ENCODE data around the gene CADPS2. TPM values are rescaled to one million over a fixed set of nuclear protein-coding genes. Genes with fewer than 3 reads are reported as not detected.

CADPS2 gene
- polyA plus RNA-seq, 1 donor, result 15.1 TPM

DNA sequence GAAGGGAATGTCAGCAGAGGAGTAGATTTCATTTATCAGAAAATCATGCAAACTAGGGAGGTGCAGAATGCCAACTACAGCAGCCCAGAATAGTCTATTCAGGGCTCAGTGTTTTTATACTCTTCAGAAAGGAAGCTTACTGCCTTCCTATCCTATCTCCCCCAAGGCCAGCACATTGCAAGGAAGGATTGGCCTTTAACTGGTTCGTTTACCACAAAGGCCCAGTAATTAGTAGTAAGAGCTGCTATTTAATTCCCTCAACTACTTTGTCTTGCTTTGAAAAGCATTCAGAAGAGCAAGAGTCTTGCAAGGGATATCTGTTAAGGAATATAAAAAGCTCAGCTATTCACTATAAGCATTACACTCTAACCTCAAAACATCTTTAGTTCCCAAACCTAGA is 97.1 kb downstream of the CADPS2 start:
- H3K4me3 ChIP-seq (ENCODE audit: low read length), result no peak overlapping the region
- no peaks in the 10 kb centered on the region for H3K27me3 ChIP-seq (ENCODE audit: control insufficient read depth, insufficient read depth, low read length)
- no peaks in the 10 kb centered on the region for H3K9me3 ChIP-seq (ENCODE audit: control insufficient read depth, low read depth, low read length)
- H3K4me1 ChIP-seq (ENCODE audit: control insufficient read depth, insufficient read depth, low read length), result no peaks in the 10 kb centered on the region
- H3K36me3 ChIP-seq (ENCODE audit: control insufficient read depth, insufficient read depth, low read length), result no peaks in the 10 kb centered on the region
- H3K27ac ChIP-seq (ENCODE audit: low read length), result no peak overlapping the region
- whole genome bisulfite sequencing (ENCODE audit: insufficient coverage, low lambda C conversion rate), result no CpG with 5 or more reads among the region's 1 CpG
- no peak for DNase-seq

DNA sequence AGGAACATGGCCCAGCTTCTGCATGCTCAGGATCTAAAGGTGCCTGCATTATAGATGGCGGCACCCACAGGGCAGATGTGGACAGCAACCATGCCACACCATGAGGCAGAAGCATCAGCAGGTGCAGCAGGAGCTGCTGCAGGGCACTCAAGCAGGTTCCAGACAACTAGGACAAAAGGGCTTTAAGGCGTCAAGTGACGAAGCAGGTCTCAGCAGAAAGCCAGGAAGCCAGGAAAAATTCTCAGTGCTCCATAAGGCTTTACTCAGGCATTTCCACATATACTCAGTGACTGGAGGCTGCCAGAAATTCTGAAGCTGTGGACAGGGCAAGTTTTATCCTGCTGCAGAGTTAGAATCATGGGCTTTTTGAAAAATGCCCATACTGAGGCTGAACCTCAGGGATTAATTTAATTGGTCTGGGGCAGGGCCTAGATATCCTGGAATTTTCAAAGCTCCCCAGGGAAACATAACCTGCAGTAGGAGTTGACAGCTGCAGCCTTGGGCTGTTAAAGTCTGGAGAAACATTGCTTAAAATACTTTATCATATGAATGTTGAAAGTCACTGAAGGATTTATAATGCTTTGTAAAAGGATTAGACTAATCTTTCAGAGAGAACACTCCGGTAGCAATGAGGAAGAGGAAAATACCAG is 115.4 kb downstream of the CADPS2 start:
- no peaks in the 10 kb centered on the region for H3K4me1 ChIP-seq (ENCODE audit: control insufficient read depth, insufficient read depth, low read length)
- no peaks in the 10 kb centered on the region for H3K36me3 ChIP-seq (ENCODE audit: control insufficient read depth, insufficient read depth, low read length)
- H3K27ac ChIP-seq (ENCODE audit: low read length), result no peak overlapping the region
- no CpG with 5 or more reads among the region's 4 CpGs for WGBS (ENCODE audit: insufficient coverage, low lambda C conversion rate)
- DNase-seq, result no peak
- no peaks in the 10 kb centered on the region for H3K9me3 ChIP-seq (ENCODE audit: control insufficient read depth, low read depth, low read length)
- no peaks in the 10 kb centered on the region for H3K27me3 ChIP-seq (ENCODE audit: control insufficient read depth, insufficient read depth, low read length)
- no peak overlapping the region for H3K4me3 ChIP-seq (ENCODE audit: low read length)

DNA sequence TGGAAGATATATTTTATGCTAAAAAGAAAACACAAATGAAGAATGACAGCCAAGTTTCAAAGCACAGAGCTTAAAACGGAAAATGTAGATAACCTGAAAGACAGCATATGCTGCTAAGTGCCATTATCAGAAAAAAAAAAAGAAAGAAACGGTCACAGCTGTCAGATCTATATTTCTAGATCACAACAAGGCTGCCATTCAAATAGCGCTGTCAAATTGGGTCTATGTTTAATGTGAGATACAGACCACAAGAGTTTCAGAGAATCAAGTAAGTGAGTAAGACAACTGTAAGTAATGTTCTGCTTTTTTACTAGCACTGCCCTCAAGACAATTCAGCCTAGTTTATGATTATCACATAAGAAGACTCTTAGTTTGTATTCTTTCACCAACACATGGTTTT is 117.4 kb downstream of the CADPS2 start:
- WGBS (ENCODE audit: insufficient coverage, low lambda C conversion rate), result 57% methylated on average over 1 of the region's 3 CpGs
- H3K36me3 ChIP-seq (ENCODE audit: control insufficient read depth, insufficient read depth, low read length), result no peaks in the 10 kb centered on the region
- no peak overlapping the region for H3K4me3 ChIP-seq (ENCODE audit: low read length)
- H3K9me3 ChIP-seq (ENCODE audit: control insufficient read depth, low read depth, low read length), result no peaks in the 10 kb centered on the region
- no peaks in the 10 kb centered on the region for H3K4me1 ChIP-seq (ENCODE audit: control insufficient read depth, insufficient read depth, low read length)
- H3K27me3 ChIP-seq (ENCODE audit: control insufficient read depth, insufficient read depth, low read length), result no peaks in the 10 kb centered on the region
- DNase-seq, result no peak
- no peak overlapping the region for H3K27ac ChIP-seq (ENCODE audit: low read length)

- no peak for DNase-seq
- H3K27me3 ChIP-seq (ENCODE audit: control insufficient read depth, insufficient read depth, low read length), result no peaks in the 10 kb centered on the region
- H3K9me3 ChIP-seq (ENCODE audit: control insufficient read depth, low read depth, low read length), result no peaks in the 10 kb centered on the region
- H3K36me3 ChIP-seq (ENCODE audit: control insufficient read depth, insufficient read depth, low read length), result no peaks in the 10 kb centered on the region
- no peak overlapping the region for H3K4me3 ChIP-seq (ENCODE audit: low read length)
- H3K27ac ChIP-seq (ENCODE audit: low read length), result no peak overlapping the region
- no peaks in the 10 kb centered on the region for H3K4me1 ChIP-seq (ENCODE audit: control insufficient read depth, insufficient read depth, low read length)
- WGBS (ENCODE audit: insufficient coverage, low lambda C conversion rate), result no CpG with 5 or more reads among the region's 3 CpGs
These were observed 118.9 kb downstream of the CADPS2 start for GRCh38 chr7:122767339-122767738.

GRCh38 chr7:122766593-122766992 is 119.7 kb downstream of the CADPS2 start:
- Histone ChIP-seq H3K4me1 (ENCODE audit: control insufficient read depth, insufficient read depth, low read length) (no peaks in the 10 kb centered on the region), H3K36me3 (ENCODE audit: control insufficient read depth, insufficient read depth, low read length) (no peaks in the 10 kb centered on the region), H3K4me3 (ENCODE audit: low read length) (no peak overlapping the region), H3K27ac (ENCODE audit: low read length) (no peak overlapping the region), H3K27me3 (ENCODE audit: control insufficient read depth, insufficient read depth, low read length) (no peaks in the 10 kb centered on the region), H3K9me3 (ENCODE audit: control insufficient read depth, low read depth, low read length) (no peaks in the 10 kb centered on the region)
- DNase-seq, result no peak
- no CpG with 5 or more reads among the region's 1 CpG for WGBS (ENCODE audit: insufficient coverage, low lambda C conversion rate)

- no CpG with 5 or more reads among the region's 1 CpG for WGBS (ENCODE audit: insufficient coverage, low lambda C conversion rate)
- H3K27ac ChIP-seq (ENCODE audit: low read length), result no peak overlapping the region
- no peaks in the 10 kb centered on the region for H3K27me3 ChIP-seq (ENCODE audit: control insufficient read depth, insufficient read depth, low read length)
These were observed 121.4 kb downstream of the CADPS2 start for GRCh38 chr7:122764902-122765301.

DNA sequence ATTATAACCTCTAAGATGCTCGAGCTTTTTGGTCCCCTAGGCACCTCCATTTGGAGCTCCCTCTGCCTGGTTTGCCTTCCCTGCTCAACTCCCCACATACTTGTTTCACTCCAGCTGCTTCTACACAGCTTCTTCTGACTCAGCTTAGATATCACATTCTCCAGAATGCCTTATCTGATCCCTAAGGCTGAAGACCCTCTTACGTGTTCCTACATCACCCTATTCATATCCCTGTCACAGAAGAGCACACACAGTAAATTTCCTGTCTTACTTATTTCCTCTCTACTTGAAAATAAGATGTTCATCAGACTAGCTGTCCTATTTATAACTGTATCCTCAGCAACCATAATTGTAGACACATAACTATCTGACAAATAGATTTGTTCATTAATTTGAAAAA is 122.2 kb downstream of the CADPS2 start:
- no peaks in the 10 kb centered on the region for H3K9me3 ChIP-seq (ENCODE audit: control insufficient read depth, low read depth, low read length)
- H3K4me3 ChIP-seq (ENCODE audit: low read length), result no peak overlapping the region
- no peak overlapping the region for H3K27ac ChIP-seq (ENCODE audit: low read length)
- H3K36me3 ChIP-seq (ENCODE audit: control insufficient read depth, insufficient read depth, low read length), result no peaks in the 10 kb centered on the region
- DNase-seq, result no peak
- H3K4me1 ChIP-seq (ENCODE audit: control insufficient read depth, insufficient read depth, low read length), result no peaks in the 10 kb centered on the region
- H3K27me3 ChIP-seq (ENCODE audit: control insufficient read depth, insufficient read depth, low read length), result no peaks in the 10 kb centered on the region
- WGBS (ENCODE audit: insufficient coverage, low lambda C conversion rate), result 71% methylated on average over 1 of the region's 2 CpGs

More at GRCh38 chr7:122764902-122765301, 121.4 kb downstream of the CADPS2 start:
- Histone ChIP-seq H3K4me3 (ENCODE audit: low read length) (no peak overlapping the region), H3K9me3 (ENCODE audit: control insufficient read depth, low read depth, low read length) (no peaks in the 10 kb centered on the region), H3K4me1 (ENCODE audit: control insufficient read depth, insufficient read depth, low read length) (no peaks in the 10 kb centered on the region), H3K36me3 (ENCODE audit: control insufficient read depth, insufficient read depth, low read length) (no peaks in the 10 kb centered on the region)
- no peak for DNase-seq

DNA sequence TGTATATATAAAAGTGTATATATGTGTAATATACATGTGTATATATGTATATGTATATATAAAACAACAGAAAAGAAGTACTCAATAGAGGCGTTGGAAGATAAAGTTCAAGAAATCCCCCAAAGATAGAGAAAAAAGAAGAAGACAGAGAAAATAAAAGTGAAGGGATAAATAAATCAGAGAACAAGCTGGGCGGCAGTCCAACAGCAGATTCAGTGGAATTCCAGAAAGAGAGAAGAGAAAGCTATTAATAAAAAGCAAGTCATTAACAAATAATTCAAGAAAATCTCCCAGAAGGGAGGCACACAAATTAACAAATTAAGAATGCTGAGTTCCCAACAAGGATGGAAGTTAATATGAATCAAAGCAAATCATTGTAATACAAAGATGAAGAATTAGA is 124.2 kb downstream of the CADPS2 start:
- Histone ChIP-seq H3K27me3 (ENCODE audit: control insufficient read depth, insufficient read depth, low read length) (no peaks in the 10 kb centered on the region), H3K4me1 (ENCODE audit: control insufficient read depth, insufficient read depth, low read length) (no peaks in the 10 kb centered on the region), H3K27ac (ENCODE audit: low read length) (no peak overlapping the region), H3K36me3 (ENCODE audit: control insufficient read depth, insufficient read depth, low read length) (no peaks in the 10 kb centered on the region), H3K9me3 (ENCODE audit: control insufficient read depth, low read depth, low read length) (no peaks in the 10 kb centered on the region), H3K4me3 (ENCODE audit: low read length) (no peak overlapping the region)
- 82% methylated on average over 1 of the region's 2 CpGs for WGBS (ENCODE audit: insufficient coverage, low lambda C conversion rate)
- no peak for DNase-seq

DNA sequence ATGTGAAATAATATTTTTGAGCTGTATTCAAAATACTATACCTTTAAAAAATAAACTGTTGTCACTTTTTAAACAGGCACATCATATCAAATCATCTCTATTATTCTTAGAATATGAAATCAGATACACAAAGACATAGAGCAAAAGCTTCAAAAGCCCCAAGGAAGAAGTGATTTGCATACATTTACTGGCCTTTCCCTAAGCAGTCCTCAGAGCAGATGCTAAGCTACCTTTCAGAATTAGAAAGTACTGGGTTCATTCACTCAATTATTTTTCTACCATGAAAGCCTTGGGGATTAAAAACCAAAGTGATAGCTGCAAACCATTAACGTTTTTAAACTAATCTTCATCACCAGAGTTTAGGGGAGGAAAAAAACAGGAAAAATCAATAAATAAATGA is 127.8 kb downstream of the CADPS2 start:
- Histone ChIP-seq H3K4me1 (ENCODE audit: control insufficient read depth, insufficient read depth, low read length) (no peaks in the 10 kb centered on the region), H3K27me3 (ENCODE audit: control insufficient read depth, insufficient read depth, low read length) (no peaks in the 10 kb centered on the region), H3K4me3 (ENCODE audit: low read length) (no peak overlapping the region), H3K27ac (ENCODE audit: low read length) (no peak overlapping the region), H3K9me3 (ENCODE audit: control insufficient read depth, low read depth, low read length) (no peaks in the 10 kb centered on the region), H3K36me3 (ENCODE audit: control insufficient read depth, insufficient read depth, low read length) (no peaks in the 10 kb centered on the region)
- no peak for DNase-seq
- WGBS (ENCODE audit: insufficient coverage, low lambda C conversion rate), result 40% methylated on average over 1 of the region's 1 CpG

GRCh38 chr7:122756860-122757259 is 129.4 kb downstream of the CADPS2 start:
- Histone ChIP-seq H3K27me3 (ENCODE audit: control insufficient read depth, insufficient read depth, low read length) (no peaks in the 10 kb centered on the region), H3K27ac (ENCODE audit: low read length) (no peak overlapping the region), H3K4me1 (ENCODE audit: control insufficient read depth, insufficient read depth, low read length) (no peaks in the 10 kb centered on the region), H3K9me3 (ENCODE audit: control insufficient read depth, low read depth, low read length) (no peaks in the 10 kb centered on the region), H3K4me3 (ENCODE audit: low read length) (no peak overlapping the region), H3K36me3 (ENCODE audit: control insufficient read depth, insufficient read depth, low read length) (no peaks in the 10 kb centered on the region)
- no CpG with 5 or more reads among the region's 1 CpG for WGBS (ENCODE audit: insufficient coverage, low lambda C conversion rate)
- no peak for DNase-seq

- Histone ChIP-seq H3K27ac (ENCODE audit: low read length) (no peak overlapping the region), H3K27me3 (ENCODE audit: control insufficient read depth, insufficient read depth, low read length) (no peaks in the 10 kb centered on the region), H3K4me1 (ENCODE audit: control insufficient read depth, insufficient read depth, low read length) (no peaks in the 10 kb centered on the region), H3K36me3 (ENCODE audit: control insufficient read depth, insufficient read depth, low read length) (no peaks in the 10 kb centered on the region), H3K9me3 (ENCODE audit: control insufficient read depth, low read depth, low read length) (no peaks in the 10 kb centered on the region), H3K4me3 (ENCODE audit: low read length) (no peak overlapping the region)
- DNase-seq, result no peak
- no CpG with 5 or more reads among the region's 2 CpGs for WGBS (ENCODE audit: insufficient coverage, low lambda C conversion rate)
These were observed 130.6 kb downstream of the CADPS2 start for GRCh38 chr7:122755696-122756095.

Measured in large intestine (tissue), 3 donors.